Sigmoid colon (tissue), 7 donors: ENCODE data around the gene FEN1. TPM values are rescaled to one million over a fixed set of nuclear protein-coding genes. Genes with fewer than 3 reads are reported as not detected.
A peak's percentile ranks its signal among the peaks of the same experiment; 100 is the strongest.

Source experiments
- DNase-seq: peaks from one replicate; pipeline ENCODE4 v3.0.0-alpha.2; 2019
- H3K27ac ChIP-seq, 4 donors: fragments of 200-600 bp; sonication (generic); one replicate each; pipeline ENCODE4 v1.5.1; 2016 to 2019; ENCODE audit warnings: mild to moderate bottlenecking in 1 of 4
- H3K27me3 ChIP-seq, 3 donors: fragments of 200-600 bp; sonication (generic); one replicate each; pipeline ENCODE4 v1.5.1; 2019; ENCODE audit warnings: mild to moderate bottlenecking in 1 of 3
- H3K36me3 ChIP-seq, 4 donors: fragments of 200-600 bp; sonication (generic); one replicate each; pipeline ENCODE4 v1.5.1; 2016 to 2019
- H3K4me1 ChIP-seq, 4 donors: fragments of 200-600 bp; sonication (generic); one replicate each; pipeline ENCODE4 v1.5.1; 2017 to 2019
- H3K4me3 ChIP-seq, 4 donors: fragments of 200-600 bp; sonication (generic); one replicate each; pipeline ENCODE4 v1.5.1; 2017 to 2019; ENCODE audit warnings: mild to moderate bottlenecking in 2 of 4, moderate library complexity in 1 of 4
- H3K9me3 ChIP-seq, 4 donors: fragments of 200-600 bp in 3 of 4; sonication (generic) in 3 of 4; one replicate each; pipeline versions ENCODE4 v1.5.1 to v1.6.1; 2013 to 2019
- CTCF ChIP-seq, 4 experiments: fragments of 450-650 bp in 3 of 4; fragments of 200-600 bp in 1 of 4; IDR thresholded peaks; one replicate each; pipeline ENCODE4 v1.5.1; 2016 to 2019; ENCODE audit warnings: antibody characterized with exemption in 4 of 4, mild to moderate bottlenecking in 3 of 4, moderate library complexity in 2 of 4
- EP300 ChIP-seq, 4 donors: sonication (generic); formaldehyde crosslinking; IDR thresholded peaks; one replicate each; pipeline ENCODE4 v1.6.1; 2017; ENCODE audit warnings: antibody characterized with exemption in 4 of 4
- POLR2A ChIP-seq, 2 donors: fragments of 450-650 bp; IDR thresholded peaks; one replicate each; pipeline ENCODE4 v1.6.1; 2016; ENCODE audit warnings: antibody characterized with exemption in 2 of 2, mild to moderate bottlenecking in 2 of 2, moderate library complexity in 2 of 2
- POLR2AphosphoS5 ChIP-seq, 4 donors: sonication (generic); formaldehyde crosslinking; IDR thresholded peaks; one replicate each; pipeline ENCODE4 v1.6.1; 2017; ENCODE audit warnings: antibody characterized with exemption in 4 of 4
- WGBS, 2 donors: extraction: QIAGEN DNeasy Blood & Tissue Kit; methylation state at CpG; one replicate each; pipeline ENCODE4 v1.1.7; 2013; 5-methylcytosine and 5-hydroxymethylcytosine counted together
- intact Hi-C: fragments of 100-400 bp; cut with DNase I; formaldehyde crosslinking; loops from one replicate; pipeline ENCODE4 v1.15.1; 2023
- polyA plus RNA-seq, 3 donors: library from polyadenylated mRNA; stranded (reverse); fragments of 200-250 nt; gene quantifications; one replicate each; pipeline ENCODE4 v1.2.3, GENCODE V29; 2013
- total RNA-seq, 4 donors: library from RNA; depleted of rRNA; stranded (reverse); fragments of >200 nt; gene quantifications; one replicate each; pipeline ENCODE4 v1.1.0, GENCODE V29; 2016
- donor health status: healthy with polysubstance abuse.
- donor health status: Bipolar disorder and iron deficiency.
- donor health status: healthy.

The FEN1 gene
- total and polyA plus RNA-seq, 7 donors, result 4.2 to 39.1 (median 7.5) TPM

DNA sequence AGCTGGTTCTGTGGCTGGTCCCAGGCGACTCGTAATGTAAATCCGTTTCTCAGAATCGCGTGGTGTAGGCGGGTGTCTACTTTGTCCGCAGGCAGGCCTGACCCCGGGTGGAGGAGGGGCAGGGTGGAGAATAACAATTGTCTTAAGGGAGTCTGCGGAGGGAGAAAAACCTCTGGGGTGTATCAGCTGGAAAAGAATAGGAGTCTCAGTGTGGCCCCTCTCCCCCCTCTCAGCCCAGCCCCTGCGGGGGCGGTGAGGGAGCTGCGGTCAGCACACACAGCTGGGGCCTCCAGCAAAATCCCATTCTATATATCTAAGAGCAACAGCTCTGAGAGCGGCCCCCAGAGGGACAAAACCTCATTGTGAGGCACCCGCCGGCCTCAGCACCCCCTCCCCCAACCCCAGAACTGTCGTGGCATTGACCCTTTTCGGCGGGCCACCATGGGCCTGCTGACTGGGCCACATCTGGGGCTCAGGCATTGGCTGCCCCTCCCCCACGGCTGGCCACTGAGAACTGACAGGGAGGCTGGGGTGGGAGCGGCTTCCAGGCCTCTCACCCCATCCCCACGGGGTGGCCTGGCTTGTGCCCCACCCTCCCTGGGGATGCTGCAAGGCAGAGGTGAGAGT is 43.0 kb upstream of the FEN1 start:
- H3K4me1 ChIP-seq, result peaks cover 0 to 13% (median 10%) of the 10 kb centered on the region in 4 donors
- no peaks in the 10 kb centered on the region for H3K36me3 ChIP-seq
- TF ChIP-seq POLR2A (IDR thresholded peaks at IDR 0.05), result no peak
- no peak for TF ChIP-seq EP300 (IDR thresholded peaks at IDR 0.05)
- TF ChIP-seq CTCF (IDR thresholded peaks at IDR 0.05), result no peak
- TF ChIP-seq POLR2AphosphoS5 (IDR thresholded peaks at IDR 0.05), result no peak
- no peak for DNase-seq
- H3K4me3 ChIP-seq, result no peak overlapping the region
- H3K9me3 ChIP-seq, result no peaks in the 10 kb centered on the region
- WGBS, 2 donors, result 65 to 72% methylated on average over 21 of the region's 21 CpGs
- no peak overlapping the region for H3K27ac ChIP-seq
- H3K27me3 ChIP-seq, result peaks cover 9 to 35% (median 10%) of the 10 kb centered on the region in 3 donors
- intact Hi-C loops, result loop anchor here (5.0 kb wide), 1 partner anchor 358 kb away; no protein-coding TSS in a partner anchor

- Histone ChIP-seq H3K27me3 (peaks cover 9 to 35% (median 10%) of the 10 kb centered on the region in 3 donors), H3K27ac (no peak overlapping the region), H3K4me1 (peaks cover 0 to 13% (median 10%) of the 10 kb centered on the region in 4 donors), H3K9me3 (no peaks in the 10 kb centered on the region), H3K4me3 (no peak overlapping the region), H3K36me3 (no peaks in the 10 kb centered on the region)
- 93 to 94% methylated on average over 5 of the region's 5 CpGs for WGBS, 2 donors
- no peak for TF ChIP-seq EP300 (IDR thresholded peaks at IDR 0.05)
- TF ChIP-seq POLR2A (IDR thresholded peaks at IDR 0.05), result no peak
- no peak for TF ChIP-seq CTCF (IDR thresholded peaks at IDR 0.05)
- no peak for TF ChIP-seq POLR2AphosphoS5 (IDR thresholded peaks at IDR 0.05)
- intact Hi-C loops, result loop anchor here (5.0 kb wide), 1 partner anchor 357 kb away; no protein-coding TSS in a partner anchor
- DNase-seq, result no peak
Measured at GRCh38 chr11:61750631-61751273, 42.0 kb upstream of the FEN1 start.

GRCh38 chr11:61751384-61751783 is 41.3 kb upstream of the FEN1 start:
- H3K27me3 ChIP-seq, result peaks cover 9 to 35% (median 10%) of the 10 kb centered on the region in 3 donors
- H3K4me3 ChIP-seq, result no peak overlapping the region
- no peaks in the 10 kb centered on the region for H3K9me3 ChIP-seq
- H3K27ac ChIP-seq, result no peak overlapping the region
- no peak for DNase-seq
- intact Hi-C loops, result loop anchor here (5.0 kb wide), 1 partner anchor 356 kb away; no protein-coding TSS in a partner anchor
- TF ChIP-seq POLR2AphosphoS5 (IDR thresholded peaks at IDR 0.05) (no peak), POLR2A (IDR thresholded peaks at IDR 0.05) (no peak), CTCF (IDR thresholded peaks at IDR 0.05) (no peak), EP300 (IDR thresholded peaks at IDR 0.05) (no peak)
- peaks cover 0 to 13% (median 10%) of the 10 kb centered on the region in 4 donors for H3K4me1 ChIP-seq
- no peaks in the 10 kb centered on the region for H3K36me3 ChIP-seq
- whole genome bisulfite sequencing, 2 donors, result 65 to 87% methylated on average over 14 of the region's 14 CpGs

GRCh38 chr11:61752117-61752924 is 40.4 kb upstream of the FEN1 start, which contains the start of gene MYRF:
MYRF (plus strand) TSS chr11:61752636; CDS start chr11:61752745, 109 bp downstream.
- H3K4me3 ChIP-seq, result peak within 1 kb of the TSS; percentile 21 to 52 (median 46)
- WGBS, 2 donors, result 1 to 3% methylated on average over 93 of the region's 93 CpGs
- no peaks in the 10 kb centered on the region for H3K36me3 ChIP-seq
- peaks cover 9 to 35% (median 10%) of the 10 kb centered on the region in 3 donors for H3K27me3 ChIP-seq
- DNase-seq, result no peak
- TF ChIP-seq POLR2A (IDR thresholded peaks at IDR 0.05) (no peak), POLR2AphosphoS5 (IDR thresholded peaks at IDR 0.05) (no peak), CTCF (IDR thresholded peaks at IDR 0.05) (peak in 3 of 4 experiments; percentile 14 to 34 (median 26))
- H3K27ac ChIP-seq, result no peak within 1 kb of the TSS
- H3K4me1 ChIP-seq, result peaks cover 0 to 13% (median 10%) of the 10 kb centered on the region in 4 donors
- intact Hi-C loops, result loop anchor here (5.0 kb wide), 1 partner anchor 355 kb away; no protein-coding TSS in a partner anchor
- H3K9me3 ChIP-seq, result no peaks in the 10 kb centered on the region
